ENCODE measurements around the gene BTG4. TPM values are rescaled to one million over a fixed set of nuclear protein-coding genes. Genes with fewer than 3 reads are reported as not detected.

BTG4 gene
- total and polyA plus RNA-seq, 9 of the 15 experiments (the other 6 are each of a cell fraction or from before 2014, with no cell fraction given), result not detected

GRCh38 chr11:111559800-111560464 lies 47.7 kb upstream of the BTG4 start:
- Histone ChIP-seq H3K9me3 (replicated peaks; ENCODE audit: control insufficient read depth, insufficient read depth, low read depth, low read length) (no peaks in the 10 kb centered on the region), H3K4me3 (no peak overlapping the region), H3K79me2 (ENCODE audit: control insufficient read depth, insufficient read depth, low read length) (no peaks in the 10 kb centered on the region), H3K27me3 (ENCODE audit: control insufficient read depth in 2 of 2, insufficient read depth in 2 of 2, low read length in 2 of 2) (no peaks in the 10 kb centered on the region; a peak in 1 of 5 replicates), H3K9ac (ENCODE audit: insufficient read depth in 1 of 2, low read depth in 2 of 2, low read length in 2 of 2) (no peak overlapping the region), H3K4me1 (replicated peaks in 1 of 2; ENCODE audit: control insufficient read depth in 2 of 2, insufficient read depth in 2 of 2, low read length in 2 of 2) (no peaks in the 10 kb centered on the region; a peak in 1 of 5 replicates), H3K36me3 (ENCODE audit: control insufficient read depth, insufficient read depth, low read length) (no peaks in the 10 kb centered on the region), H3K9me1 (ENCODE audit: control insufficient read depth, insufficient read depth, low read length) (no peaks in the 10 kb centered on the region), H4K20me1 (replicated peaks; ENCODE audit: control insufficient read depth, insufficient read depth, low read length) (no peaks in the 10 kb centered on the region), H3K4me2 (ENCODE audit: insufficient read depth, low read length) (peak overlapping the region; percentile 53; the same call in 1 of the 2 replicates), H2AFZ (ENCODE audit: low read depth, low read length) (peak overlapping the region; percentile 73), H3K27ac (ENCODE audit: extremely low read depth, low read depth, low read length) (no peak overlapping the region)
- in situ Hi-C loops (cut with MboI) (no loop called here), intact Hi-C loops (cut with micrococcal nuclease) (no loop called here)
- ChIA-PET POLR2A (interaction anchor here (0.6 to 1.4 kb wide), 4 partner anchors 9 to 690 kb away, joined by 3 read pairs; no protein-coding TSS in a partner anchor), CTCF (ENCODE audit: low intra/inter-chr PET ratio) (no interaction called here)
- FAIRE-seq (no peak), DNase-seq (ENCODE audit: extremely low read depth in 1 of 4, low spot score in 3 of 4) (no peak), ATAC-seq (no peak)
- no TSS peak for BruUV-seq (replicated peaks)
- WGBS (ENCODE audit: insufficient coverage, low coverage, missing lambda C conversion rate), result 19% methylated on average over 11 of the region's 11 CpGs
- no peak for TF ChIP-seq PRPF4 (IDR thresholded peaks at IDR 0.05; ENCODE audit: insufficient read depth, low read depth, low read length, poor library complexity, severe bottlenecking)
- no peak for TF ChIP-seq NCOA2 (IDR thresholded peaks at IDR 0.05; ENCODE audit: partially characterized antibody in 2 of 2)
- TF ChIP-seq TSC22D4 (tag; IDR thresholded peaks at IDR 0.05), result no peak
- TF ChIP-seq USF2 (CRISPR knock-in tag; IDR thresholded peaks at IDR 0.05), result no peak
- TF ChIP-seq NR2C2 (CRISPR knock-in tag; IDR thresholded peaks at IDR 0.05), result no peak
- no peak for TF ChIP-seq NR2C2 (tag; IDR thresholded peaks at IDR 0.05)
- no peak for TF ChIP-seq CHD1 (IDR thresholded peaks at IDR 0.05; ENCODE audit: low read length)
- TF ChIP-seq ZNF696 (CRISPR knock-in tag; conservative IDR thresholded peaks at IDR 0.05), result no peak
- TF ChIP-seq ZNF318 (IDR thresholded peaks at IDR 0.05; ENCODE audit: borderline replicate concordance in 1 of 2, low read depth in 1 of 2), result no peak
- TF ChIP-seq SRF (CRISPR knock-in tag; IDR thresholded peaks at IDR 0.05), result no peak
- no peak for TF ChIP-seq CBX3 (IDR thresholded peaks at IDR 0.05; ENCODE audit: borderline replicate concordance in 1 of 2, low read length in 2 of 2)

Data from K562 (cell line).